GM21381 (cell line): ENCODE measurements around the gene ABCB9.
"Not testable (repeated sequence)": the region's sequence is repeated elsewhere in the genome, so short reads cannot be mapped to it uniquely, and the experiment has no call there.

Experiments used
- ATAC-seq: cut with Tn5 transposase; IDR thresholded peaks from one replicate; pipeline ENCODE4 v1.9.1; 2021; ENCODE audit warnings: mild to moderate bottlenecking, moderate library complexity; ENCODE audit not compliant: unreplicated experiment

Gene ABCB9

GRCh38 chr12:122944605-122945592 lies 21.4 kb downstream of the ABCB9 start:
- no peak for ATAC-seq

GRCh38 chr12:122943196-122943595 lies 23.1 kb downstream of the ABCB9 start:
- no peak for ATAC-seq

GRCh38 chr12:122942637-122943036 lies 23.6 kb downstream of the ABCB9 start:
- no peak for ATAC-seq

GRCh38 chr12:122941351-122941750 lies 24.9 kb downstream of the ABCB9 start:
- ATAC-seq, result not testable (repeated sequence)

GRCh38 chr12:122939125-122939524 lies 27.1 kb downstream of the ABCB9 start:
- ATAC-seq, result no peak

GRCh38 chr12:122937622-122938091 lies 28.6 kb downstream of the ABCB9 start:
- no peak for ATAC-seq

GRCh38 chr12:122935318-122935717 lies 30.9 kb downstream of the ABCB9 start:
- no peak for ATAC-seq

GRCh38 chr12:122934722-122935121 lies 31.5 kb downstream of the ABCB9 start:
- ATAC-seq, result no peak

GRCh38 chr12:122932207-122932606 lies 34.1 kb downstream of the ABCB9 start:
- no peak for ATAC-seq

- no peak for ATAC-seq
Observed at GRCh38 chr12:122929812-122930211, 36.5 kb downstream of the ABCB9 start.

GRCh38 chr12:122929148-122929538 lies 37.1 kb downstream of the ABCB9 start:
- ATAC-seq, result no peak

GRCh38 chr12:122928404-122929147 lies 37.7 kb downstream of the ABCB9 start:
- ATAC-seq, result no peak

- no peak for ATAC-seq
Observed at GRCh38 chr12:122927756-122928403, 38.4 kb downstream of the ABCB9 start.

GRCh38 chr12:122921917-122922316 lies 44.3 kb downstream of the ABCB9 start:
- no peak for ATAC-seq

GRCh38 chr12:122920687-122921086 lies 45.6 kb downstream of the ABCB9 start:
- ATAC-seq, result no peak

GRCh38 chr12:122918827-122919226 lies 47.4 kb downstream of the ABCB9 start:
- no peak for ATAC-seq

- ATAC-seq, result no peak
Observed at GRCh38 chr12:122917507-122918121, 48.6 kb downstream of the ABCB9 start.

GRCh38 chr12:122909442-122910288 lies 56.6 kb downstream of the ABCB9 start:
- ATAC-seq, result no peak

GRCh38 chr12:122908915-122909314 lies 57.3 kb downstream of the ABCB9 start:
- no peak for ATAC-seq

GRCh38 chr12:122905258-122905657 lies 61.0 kb downstream of the ABCB9 start:
- not testable (repeated sequence) for ATAC-seq
